ENCODE measurements around the gene HEXIM1.

DNA sequence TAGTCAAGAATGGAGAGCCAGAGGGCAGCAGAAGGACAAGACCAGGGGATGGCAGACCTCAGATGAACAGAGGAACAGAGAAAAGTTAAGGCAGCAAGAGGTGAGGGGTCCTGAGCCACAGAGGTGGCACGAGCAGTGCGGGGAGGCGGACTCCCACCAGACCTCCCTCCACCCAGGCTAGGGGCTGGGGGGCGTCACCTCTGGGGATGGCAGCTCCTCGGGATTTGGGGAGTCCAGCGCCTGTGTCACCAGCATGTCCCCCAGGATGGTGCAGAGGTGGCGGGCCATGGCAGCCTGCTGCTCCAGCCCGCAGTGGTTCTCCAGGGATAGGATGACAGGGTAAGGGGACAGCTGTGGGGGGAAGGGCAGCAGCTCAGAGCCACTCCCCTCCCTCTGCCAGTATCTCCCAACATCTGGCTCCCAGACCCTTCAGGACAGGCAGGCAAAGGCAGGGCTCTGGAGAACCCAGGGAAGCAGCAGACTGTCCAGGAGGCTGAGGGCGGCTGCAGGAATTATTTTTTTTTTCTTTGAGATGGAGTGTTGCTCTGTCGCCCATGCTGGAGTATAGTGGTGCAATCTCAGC is 31.8 kb upstream of the HEXIM1 start:
- no peak for TF ChIP-seq POLR2A (IDR thresholded peaks at IDR 0.05)
- TF ChIP-seq, protein P1, sequence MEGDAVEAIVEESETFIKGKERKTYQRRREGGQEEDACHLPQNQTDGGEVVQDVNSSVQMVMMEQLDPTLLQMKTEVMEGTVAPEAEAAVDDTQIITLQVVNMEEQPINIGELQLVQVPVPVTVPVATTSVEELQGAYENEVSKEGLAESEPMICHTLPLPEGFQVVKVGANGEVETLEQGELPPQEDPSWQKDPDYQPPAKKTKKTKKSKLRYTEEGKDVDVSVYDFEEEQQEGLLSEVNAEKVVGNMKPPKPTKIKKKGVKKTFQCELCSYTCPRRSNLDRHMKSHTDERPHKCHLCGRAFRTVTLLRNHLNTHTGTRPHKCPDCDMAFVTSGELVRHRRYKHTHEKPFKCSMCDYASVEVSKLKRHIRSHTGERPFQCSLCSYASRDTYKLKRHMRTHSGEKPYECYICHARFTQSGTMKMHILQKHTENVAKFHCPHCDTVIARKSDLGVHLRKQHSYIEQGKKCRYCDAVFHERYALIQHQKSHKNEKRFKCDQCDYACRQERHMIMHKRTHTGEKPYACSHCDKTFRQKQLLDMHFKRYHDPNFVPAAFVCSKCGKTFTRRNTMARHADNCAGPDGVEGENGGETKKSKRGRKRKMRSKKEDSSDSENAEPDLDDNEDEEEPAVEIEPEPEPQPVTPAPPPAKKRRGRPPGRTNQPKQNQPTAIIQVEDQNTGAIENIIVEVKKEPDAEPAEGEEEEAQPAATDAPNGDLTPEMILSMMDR (IDR thresholded peaks at IDR 0.05) = no peak
- TF ChIP-seq POLR2AphosphoS5 (IDR thresholded peaks at IDR 0.05) = no peak

Data from transverse colon (tissue), 4 donors.